ENCODE measurements around the gene B4GAT1. TPM values are rescaled to one million over a fixed set of nuclear protein-coding genes. Genes with fewer than 3 reads are reported as not detected.

The B4GAT1 gene
- total and polyA plus RNA-seq, 2 of the 13 experiments (the other 11 are each of a cell fraction or from before 2014, with no cell fraction given): 40.4 to 109 TPM

GRCh38 chr11:66311965-66312548, 35.4 kb downstream of the B4GAT1 start (continued):
- TF ChIP-seq NR1H2 (CRISPR knock-in tag; IDR thresholded peaks at IDR 0.05; ENCODE audit: borderline replicate concordance, low read depth) (no peak), ZNF333 (CRISPR knock-in tag; IDR thresholded peaks at IDR 0.05; ENCODE audit: borderline replicate concordance) (no peak), PRDM15 (CRISPR knock-in tag; IDR thresholded peaks at IDR 0.05) (no peak), MAFK (conservative IDR thresholded peaks at IDR 0.05 in 1 of 2, IDR thresholded peaks at IDR 0.05 in 1 of 2; ENCODE audit: low read length in 2 of 2) (no peak), MXD1 (CRISPR knock-in tag; IDR thresholded peaks at IDR 0.05) (no peak), ARID5B (CRISPR knock-in tag; IDR thresholded peaks at IDR 0.05) (peak; percentile 58), ZNF260 (CRISPR knock-in tag; IDR thresholded peaks at IDR 0.05; ENCODE audit: borderline replicate concordance, low read depth) (no peak), KDM4B (CRISPR knock-in tag; IDR thresholded peaks at IDR 0.05) (no peak), ZNF644 (CRISPR knock-in tag; IDR thresholded peaks at IDR 0.05; ENCODE audit: low read depth) (no peak), SMC3 (IDR thresholded peaks at IDR 0.05; ENCODE audit: low read length) (peak; percentile 78; the same call in 1 of the 2 replicates), NFE2L2 (IDR thresholded peaks at IDR 0.05; ENCODE audit: low read length) (no peak), ZNF879 (CRISPR knock-in tag; IDR thresholded peaks at IDR 0.05) (no peak), PRDM4 (CRISPR knock-in tag; IDR thresholded peaks at IDR 0.05; ENCODE audit: borderline replicate concordance) (no peak), ZNF253 (CRISPR knock-in tag; IDR thresholded peaks at IDR 0.05; ENCODE audit: borderline replicate concordance) (no peak), SMAD1 (CRISPR knock-in tag; IDR thresholded peaks at IDR 0.05; ENCODE audit: borderline replicate concordance, low read depth) (no peak; the same call in 1 of the 2 replicates), FOSL1 (CRISPR knock-in tag; IDR thresholded peaks at IDR 0.05; ENCODE audit: borderline replicate concordance) (no peak), ZNF234 (CRISPR knock-in tag; conservative IDR thresholded peaks at IDR 0.05) (no peak), FOXA3 (CRISPR knock-in tag; IDR thresholded peaks at IDR 0.05) (peak; percentile 35; the same call in 1 of the 2 replicates), FOXC1 (CRISPR knock-in tag; IDR thresholded peaks at IDR 0.05; ENCODE audit: borderline replicate concordance) (no peak), ZNF547 (CRISPR knock-in tag; IDR thresholded peaks at IDR 0.05) (no peak; the same call in 1 of the 2 replicates)
